ENCODE measurements around the gene SHOX. TPM values are rescaled to one million over a fixed set of nuclear protein-coding genes. Genes with fewer than 3 reads are reported as not detected.

Gene SHOX
- not detected in 2 replicates for total RNA-seq

GRCh38 chrX:630612-631496, at the start of gene SHOX:
Gene SHOX (plus strand): TSS chrX:630791. CDS start chrX:630898, 107 bp downstream.

Other genes starting within 250 kb of the SHOX start
- 22.7 and 25.2 TPM in 2 replicates for gene PPP2R3B, start 243.9 kb upstream of the SHOX start, total RNA-seq

Data from uterine smooth muscle cell (primary cell).